Gastrocnemius medialis (tissue), 4 donors: ENCODE results near the gene BACE2. TPM values are rescaled to one million over a fixed set of nuclear protein-coding genes. Genes with fewer than 3 reads are reported as not detected.

Source experiments
- ATAC-seq, 2 donors: fragments of 150-250 bp; one replicate each; pipeline ENCODE4 v1.9.1; 2016
- DNase-seq, 2 donors: peaks; one replicate each; pipeline ENCODE4 v3.0.0-alpha.2; 2019
- H3K27ac ChIP-seq, 4 donors: fragments of 200-600 bp; sonication (generic); 1 replicate in 1 of 4; 2 replicates in 3 of 4; pipeline ENCODE4 v1.5.1; 2016 to 2018; ENCODE audit warnings: mild to moderate bottlenecking in 2 of 4, moderate library complexity in 1 of 4
- H3K27me3 ChIP-seq, 3 donors: fragments of 200-600 bp; sonication (generic) in 2 of 3; 1 replicate in 1 of 3; 2 replicates in 2 of 3; pipeline versions ENCODE4 v1.5.1 to v1.6.0; 2016 to 2019; ENCODE audit warnings: mild to moderate bottlenecking in 1 of 3, moderate library complexity in 1 of 3
- H3K36me3 ChIP-seq, 2 donors: fragments of 200-600 bp; sonication (generic) in 1 of 2; one replicate each; pipeline ENCODE4 v1.5.1; 2017 to 2018
- H3K4me1 ChIP-seq, 2 donors: fragments of 200-600 bp; sonication (generic) in 1 of 2; one replicate each; pipeline ENCODE4 v1.5.1; 2016 to 2017; ENCODE audit warnings: mild to moderate bottlenecking in 2 of 2
- H3K4me3 ChIP-seq, 4 donors: fragments of 200-600 bp; sonication (generic) in 3 of 4; 1 replicate in 1 of 4; 2 replicates in 3 of 4; pipeline ENCODE4 v1.5.1; 2016 to 2019; ENCODE audit warnings: mild to moderate bottlenecking in 2 of 4
- H3K9me3 ChIP-seq, 3 donors: fragments of 200-600 bp; sonication (generic) in 2 of 3; 1 replicate in 1 of 3; 2 replicates in 2 of 3; pipeline ENCODE4 v1.5.1; 2016 to 2019
- POLR2A ChIP-seq, 2 donors: fragments of 450-650 bp; IDR thresholded peaks; one replicate each; pipeline ENCODE4 v1.6.1; 2017; ENCODE audit warnings: antibody characterized with exemption in 2 of 2, mild to moderate bottlenecking in 2 of 2, moderate library complexity in 2 of 2
- in situ Hi-C, 4 donors: fragments of 200-750 bp; cut with MboI; loops; one replicate each; pipeline versions ENCODE4 v1.15.0 to v1.8.0; 2017; ENCODE audit warnings: low sequenced_read_pairs in 4 of 4
- intact Hi-C: fragments of 100-400 bp; cut with DNase I; formaldehyde crosslinking; loops from one replicate; pipeline ENCODE4 v1.15.1; 2023; ENCODE audit warnings: low total_unique reads
- total RNA-seq, 4 donors: library from RNA; depleted of rRNA; stranded (reverse); fragments of >200 nt; gene quantifications; one replicate each; pipeline versions ENCODE4 v1.1.0 to v1.2.3, GENCODE V29; 2016
- TF ChIP-seq, protein P1 (sequence below), 5 experiments: fragments of 450-650 bp in 3 of 5; fragments of 200-600 bp in 2 of 5; sonication (generic) in 2 of 5; IDR thresholded peaks in 4 of 5; conservative IDR thresholded peaks in 1 of 5; 1 replicate in 4 of 5; 2 replicates in 1 of 5; pipeline ENCODE4 v1.5.1; 2016 to 2019; ENCODE audit warnings: antibody characterized with exemption in 5 of 5, mild to moderate bottlenecking in 3 of 5, moderate library complexity in 3 of 5

The BACE2 gene
- total RNA-seq, 4 donors from 2014 or later = 7.5 to 17.5 (median 9.3) TPM

GRCh38 chr21:41143596-41144325, 24.2 kb upstream of the BACE2 start:
- DNase-seq = no peak
- no peaks in the 10 kb centered on the region for H3K27me3 ChIP-seq
- H3K36me3 ChIP-seq = no peaks in the 10 kb centered on the region
- no peak overlapping the region for H3K4me3 ChIP-seq
- TF ChIP-seq, protein P1, sequence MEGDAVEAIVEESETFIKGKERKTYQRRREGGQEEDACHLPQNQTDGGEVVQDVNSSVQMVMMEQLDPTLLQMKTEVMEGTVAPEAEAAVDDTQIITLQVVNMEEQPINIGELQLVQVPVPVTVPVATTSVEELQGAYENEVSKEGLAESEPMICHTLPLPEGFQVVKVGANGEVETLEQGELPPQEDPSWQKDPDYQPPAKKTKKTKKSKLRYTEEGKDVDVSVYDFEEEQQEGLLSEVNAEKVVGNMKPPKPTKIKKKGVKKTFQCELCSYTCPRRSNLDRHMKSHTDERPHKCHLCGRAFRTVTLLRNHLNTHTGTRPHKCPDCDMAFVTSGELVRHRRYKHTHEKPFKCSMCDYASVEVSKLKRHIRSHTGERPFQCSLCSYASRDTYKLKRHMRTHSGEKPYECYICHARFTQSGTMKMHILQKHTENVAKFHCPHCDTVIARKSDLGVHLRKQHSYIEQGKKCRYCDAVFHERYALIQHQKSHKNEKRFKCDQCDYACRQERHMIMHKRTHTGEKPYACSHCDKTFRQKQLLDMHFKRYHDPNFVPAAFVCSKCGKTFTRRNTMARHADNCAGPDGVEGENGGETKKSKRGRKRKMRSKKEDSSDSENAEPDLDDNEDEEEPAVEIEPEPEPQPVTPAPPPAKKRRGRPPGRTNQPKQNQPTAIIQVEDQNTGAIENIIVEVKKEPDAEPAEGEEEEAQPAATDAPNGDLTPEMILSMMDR (IDR thresholded peaks at IDR 0.05 in 4 of 5, conservative IDR thresholded peaks at IDR 0.05 in 1 of 5) = no peak
- no peak for TF ChIP-seq POLR2A (IDR thresholded peaks at IDR 0.05)
- ATAC-seq = no peak
- in situ Hi-C loops = no loop called here
- no peaks in the 10 kb centered on the region for H3K4me1 ChIP-seq
- no peak overlapping the region for H3K27ac ChIP-seq
- H3K9me3 ChIP-seq = no peaks in the 10 kb centered on the region
- intact Hi-C loops = no loop called here

GRCh38 chr21:41147096-41147978, 20.6 kb upstream of the BACE2 start:
- in situ Hi-C loops = no loop called here
- Histone ChIP-seq H3K36me3 (no peaks in the 10 kb centered on the region), H3K4me3 (no peak overlapping the region), H3K27me3 (no peaks in the 10 kb centered on the region), H3K9me3 (no peaks in the 10 kb centered on the region), H3K27ac (no peak overlapping the region), H3K4me1 (no peaks in the 10 kb centered on the region)
- TF ChIP-seq, protein P1 (IDR thresholded peaks at IDR 0.05 in 4 of 5, conservative IDR thresholded peaks at IDR 0.05 in 1 of 5) = no peak
- TF ChIP-seq POLR2A (IDR thresholded peaks at IDR 0.05) = no peak
- ATAC-seq = no peak
- DNase-seq = no peak
- intact Hi-C loops = no loop called here

- ATAC-seq (no peak), DNase-seq (no peak)
- Histone ChIP-seq H3K4me1 (no peaks in the 10 kb centered on the region), H3K4me3 (no peak overlapping the region), H3K36me3 (no peaks in the 10 kb centered on the region), H3K27me3 (no peaks in the 10 kb centered on the region), H3K27ac (no peak overlapping the region), H3K9me3 (no peaks in the 10 kb centered on the region)
- in situ Hi-C loops = no loop called here
- TF ChIP-seq POLR2A (IDR thresholded peaks at IDR 0.05) = no peak
- TF ChIP-seq, protein P1 (IDR thresholded peaks at IDR 0.05 in 4 of 5, conservative IDR thresholded peaks at IDR 0.05 in 1 of 5) = no peak
- intact Hi-C loops = no loop called here
Observed at GRCh38 chr21:41147979-41148355, 20.0 kb upstream of the BACE2 start.

DNA sequence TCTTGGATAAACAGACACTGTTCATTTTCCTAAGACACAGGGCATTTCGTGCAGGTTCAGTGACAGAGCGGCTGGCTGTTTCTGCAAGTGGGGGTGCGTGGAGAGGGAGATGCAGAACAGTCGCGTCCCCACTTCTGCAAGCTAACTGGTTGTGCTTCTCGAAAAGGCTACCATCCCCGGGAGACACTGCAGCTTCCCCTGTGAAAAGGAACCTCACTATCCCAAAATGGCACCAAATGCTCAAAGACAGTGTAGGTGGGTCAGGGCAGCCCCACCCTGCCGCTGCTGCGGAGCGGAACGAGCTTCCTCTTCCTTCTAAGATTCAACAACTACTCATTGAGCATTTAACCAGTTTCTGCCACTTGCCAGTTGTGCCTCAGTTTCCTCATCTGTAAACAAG, 19.2 kb upstream of the BACE2 start:
- ATAC-seq = no peak
- DNase-seq = no peak
- Histone ChIP-seq H3K27ac (no peak overlapping the region), H3K36me3 (no peaks in the 10 kb centered on the region), H3K4me3 (no peak overlapping the region), H3K27me3 (no peaks in the 10 kb centered on the region), H3K9me3 (no peaks in the 10 kb centered on the region), H3K4me1 (no peaks in the 10 kb centered on the region)
- intact Hi-C loops (no loop called here), in situ Hi-C loops (no loop called here)
- TF ChIP-seq, protein P1 (IDR thresholded peaks at IDR 0.05 in 4 of 5, conservative IDR thresholded peaks at IDR 0.05 in 1 of 5) = no peak
